HG02840 (cell line): ENCODE results near the gene GPX1.
A peak's percentile ranks its signal among the peaks of the same experiment; 100 is the strongest.
"Not testable (repeated sequence)": the region's sequence is repeated elsewhere in the genome, so short reads cannot be mapped to it uniquely, and the experiment has no call there.

Experiments used
- ATAC-seq: cut with Tn5 transposase; IDR thresholded peaks from one replicate; pipeline ENCODE4 v1.9.1; 2021; ENCODE audit warnings: mild to moderate bottlenecking, moderate library complexity, moderate number of reproducible peaks; ENCODE audit not compliant: unreplicated experiment, low FRiP score

GPX1 gene

GRCh38 chr3:49358217-49358883 is at the start of gene GPX1:
TSS of gene GPX1 (minus strand) at chr3:49358353. CDS start at chr3:49358278, 75 bp downstream.
- peak; percentile 90 for ATAC-seq

GRCh38 chr3:49406571-49407565 is 48.7 kb upstream of the GPX1 start:
- no peak for ATAC-seq

GRCh38 chr3:49405570-49405969 is 47.4 kb upstream of the GPX1 start:
- ATAC-seq, result not testable (repeated sequence)

- ATAC-seq, result no peak
These were observed 45.7 kb upstream of the GPX1 start for GRCh38 chr3:49403891-49404290.

- no peak for ATAC-seq
These were observed 43.6 kb upstream of the GPX1 start for GRCh38 chr3:49401766-49402165.

GRCh38 chr3:49399461-49399860 is 41.3 kb upstream of the GPX1 start:
- no peak for ATAC-seq

- ATAC-seq, result no peak
These were observed 39.3 kb upstream of the GPX1 start for GRCh38 chr3:49397470-49397869.

- not testable (repeated sequence) for ATAC-seq
These were observed 33.2 kb upstream of the GPX1 start for GRCh38 chr3:49391310-49391709.

GRCh38 chr3:49389297-49389696 is 31.1 kb upstream of the GPX1 start:
- no peak for ATAC-seq

GRCh38 chr3:49388289-49388820 is 30.2 kb upstream of the GPX1 start:
- ATAC-seq, result no peak

- no peak for ATAC-seq
These were observed 29.6 kb upstream of the GPX1 start for GRCh38 chr3:49387721-49388120.

GRCh38 chr3:49386056-49386756 is 28.1 kb upstream of the GPX1 start:
- no peak for ATAC-seq

- ATAC-seq, result no peak
These were observed 27.5 kb upstream of the GPX1 start for GRCh38 chr3:49385617-49386016.

- ATAC-seq, result no peak
These were observed 25.2 kb upstream of the GPX1 start for GRCh38 chr3:49383387-49383786.

- ATAC-seq, result no peak
These were observed 20.2 kb upstream of the GPX1 start for GRCh38 chr3:49378249-49378895.

GRCh38 chr3:49377483-49377882 is 19.3 kb upstream of the GPX1 start:
- ATAC-seq, result no peak

- ATAC-seq, result no peak
These were observed 13.8 kb upstream of the GPX1 start for GRCh38 chr3:49371946-49372345.

GRCh38 chr3:49370585-49371290 is 12.6 kb upstream of the GPX1 start:
- no peak for ATAC-seq

- ATAC-seq, result no peak
These were observed 4.4 kb upstream of the GPX1 start for GRCh38 chr3:49362561-49362960.

- no peak for ATAC-seq
These were observed 1.5 kb upstream of the GPX1 start for GRCh38 chr3:49359623-49360022.
